ENCODE data around the gene MXRA7. TPM values are rescaled to one million over a fixed set of nuclear protein-coding genes. Genes with fewer than 3 reads are reported as not detected.
A peak's percentile ranks its signal among the peaks of the same experiment; 100 is the strongest.

MXRA7 gene
- total and polyA plus RNA-seq, 7 experiments from 2014 or later: 1.8 to 7.5 (median 2.7) TPM

- intact Hi-C loops (cut with micrococcal nuclease): loop anchor here (1.0 to 2.0 kb wide), 4 partner anchors 39 to 158 kb away; partner anchors contain the start of gene ST6GALNAC1 (in 1 of the 2)
- ATAC-seq (peak; percentile 80), DNase-seq (peak; percentile 37 to 78 (median 67))
- Mint-ChIP-seq H3K36me3 (no peaks in the 10 kb centered on the region), H3K4me3 (no peak overlapping the region), H3K4me1 (peaks cover 0 to 12% (median 5%) of the 10 kb centered on the region in 7 donors), H3K27me3 (peaks cover 0 to 6% (median 0%) of the 10 kb centered on the region in 5 donors), H3K9me3 (no peaks in the 10 kb centered on the region), H3K27ac (peak overlapping the region in 4 of 9 donors; percentile 18 to 74 (median 28))
- Histone ChIP-seq H3K27me3 (ENCODE audit: control insufficient read depth in 2 of 2, insufficient read depth in 2 of 2, low read length in 2 of 2) (no peaks in the 10 kb centered on the region), H3K9me3 (ENCODE audit: control insufficient read depth in 2 of 3, low read length in 3 of 3) (no peaks in the 10 kb centered on the region), H3K4me3 (ENCODE audit: low read length) (no peak overlapping the region), H3K4me1 (ENCODE audit: control insufficient read depth in 2 of 2, insufficient read depth in 2 of 2, low read length in 2 of 2) (peaks cover 14 to 25% of the 10 kb centered on the region in 2 donors), H3K27ac (ENCODE audit: low read depth, low read length) (no peak overlapping the region), H3K36me3 (ENCODE audit: control insufficient read depth in 2 of 3, insufficient read depth in 3 of 3, low read length in 3 of 3) (no peaks in the 10 kb centered on the region)
- ChIA-PET POLR2A (interaction anchor here (0.5 to 1.5 kb wide), 3 partner anchors 9 to 123 kb away, joined by 3 to 6 read pairs (median 6); no protein-coding TSS in a partner anchor), CTCF (interaction anchor here (0.5 to 3.2 kb wide), 19 partner anchors 14 to 379 kb away, joined by 3 to 27 read pairs (median 4); no protein-coding TSS in a partner anchor)
Measured at GRCh38 chr17:76681222-76682137, 29.3 kb downstream of the MXRA7 start.

GRCh38 chr17:76679239-76679638 is 31.5 kb downstream of the MXRA7 start:
- Mint-ChIP-seq H3K27ac (peak overlapping the region in 1 of 9 donors; percentile 25), H3K27me3 (peaks cover 0 to 6% (median 0%) of the 10 kb centered on the region in 5 donors), H3K4me3 (no peak overlapping the region), H3K4me1 (peaks cover 0 to 12% (median 5%) of the 10 kb centered on the region in 7 donors), H3K36me3 (peaks cover 0 to 2% (median 0%) of the 10 kb centered on the region in 5 donors), H3K9me3 (no peaks in the 10 kb centered on the region)
- Histone ChIP-seq H3K27ac (ENCODE audit: low read depth, low read length) (no peak overlapping the region), H3K36me3 (ENCODE audit: control insufficient read depth in 2 of 3, insufficient read depth in 3 of 3, low read length in 3 of 3) (no peaks in the 10 kb centered on the region), H3K9me3 (ENCODE audit: control insufficient read depth in 2 of 3, low read length in 3 of 3) (no peaks in the 10 kb centered on the region), H3K4me1 (ENCODE audit: control insufficient read depth in 2 of 2, insufficient read depth in 2 of 2, low read length in 2 of 2) (peaks cover 14 to 25% of the 10 kb centered on the region in 2 donors), H3K27me3 (ENCODE audit: control insufficient read depth in 2 of 2, insufficient read depth in 2 of 2, low read length in 2 of 2) (no peaks in the 10 kb centered on the region), H3K4me3 (ENCODE audit: low read length) (no peak overlapping the region)
- ChIA-PET CTCF (interaction anchor here (1.2 kb wide), 1 partner anchor 156 kb away, joined by 6 read pairs; no protein-coding TSS in a partner anchor), POLR2A (interaction anchor here (0.8 kb wide), 1 partner anchor 57 kb away, joined by 3 read pairs; no protein-coding TSS in a partner anchor)
- DNase-seq (no peak), ATAC-seq (no peak)
- intact Hi-C loops (cut with micrococcal nuclease): loop anchor here (10.0 kb wide), 2 partner anchors 224 to 534 kb away; partner anchors contain the start of genes FOXJ1 (in 1 of the 2) and UBE2O (in 1 of the 2)

DNA sequence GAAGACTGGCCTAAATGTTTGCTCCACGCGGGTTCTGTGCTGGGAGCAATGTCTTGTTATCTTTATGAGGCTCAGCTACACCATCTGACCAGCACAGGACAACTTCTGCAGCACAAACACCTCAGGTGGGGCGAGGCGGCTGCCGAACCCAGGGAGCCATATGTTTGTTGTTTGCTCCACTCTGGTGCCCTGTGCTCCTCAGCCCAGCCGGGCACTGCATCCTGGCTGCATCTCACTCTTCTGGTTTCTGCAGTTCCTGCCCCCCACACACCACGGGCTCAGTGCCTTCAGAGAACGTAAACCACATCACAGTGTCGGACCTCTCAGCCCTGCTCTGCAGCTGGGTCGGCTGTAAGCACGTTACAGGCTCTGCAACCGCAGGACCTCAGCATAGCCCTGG is 32.4 kb downstream of the MXRA7 start:
- peaks cover 3 to 12% (median 5%) of the 10 kb centered on the region in 7 donors for H3K4me1 Mint-ChIP-seq
- no peak overlapping the region for H3K27ac Mint-ChIP-seq
- H3K27ac ChIP-seq (ENCODE audit: low read depth, low read length): no peak overlapping the region
- peaks cover 0 to 2% (median 0%) of the 10 kb centered on the region in 5 donors for H3K36me3 Mint-ChIP-seq
- H3K27me3 Mint-ChIP-seq: peaks cover 0 to 6% (median 0%) of the 10 kb centered on the region in 5 donors
- peak in 2 of 9 donors; percentile 9 to 21 for DNase-seq
- H3K9me3 Mint-ChIP-seq: no peaks in the 10 kb centered on the region
- H3K4me3 ChIP-seq (ENCODE audit: low read length): peak overlapping the region; percentile 24
- intact Hi-C loops (cut with micrococcal nuclease): loop anchor here (10.0 kb wide), 2 partner anchors 224 to 534 kb away; partner anchors contain the start of genes FOXJ1 (in 1 of the 2) and UBE2O (in 1 of the 2)
- peaks cover 14 to 25% of the 10 kb centered on the region in 2 donors for H3K4me1 ChIP-seq (ENCODE audit: control insufficient read depth in 2 of 2, insufficient read depth in 2 of 2, low read length in 2 of 2)
- no peaks in the 10 kb centered on the region for H3K9me3 ChIP-seq (ENCODE audit: control insufficient read depth in 2 of 3, low read length in 3 of 3)
- no peaks in the 10 kb centered on the region for H3K36me3 ChIP-seq (ENCODE audit: control insufficient read depth in 2 of 3, insufficient read depth in 3 of 3, low read length in 3 of 3)
- no peak overlapping the region for H3K4me3 Mint-ChIP-seq
- CTCF ChIA-PET: interaction anchor here (0.7 to 1.2 kb wide), 3 partner anchors 14 to 155 kb away, joined by 3 to 6 read pairs (median 3); no protein-coding TSS in a partner anchor
- H3K27me3 ChIP-seq (ENCODE audit: control insufficient read depth in 2 of 2, insufficient read depth in 2 of 2, low read length in 2 of 2): no peaks in the 10 kb centered on the region
- peak; percentile 75 for ATAC-seq
- POLR2A ChIA-PET: interaction anchor here (1.0 to 2.0 kb wide), 2 partner anchors 51 to 56 kb away, joined by 3 to 4 read pairs; no protein-coding TSS in a partner anchor

GRCh38 chr17:76677406-76677805 is 33.4 kb downstream of the MXRA7 start:
- DNase-seq (no peak), ATAC-seq (no peak)
- Mint-ChIP-seq H3K27ac (no peak overlapping the region), H3K9me3 (no peaks in the 10 kb centered on the region), H3K4me3 (no peak overlapping the region), H3K27me3 (peaks cover 0 to 6% (median 0%) of the 10 kb centered on the region in 5 donors), H3K4me1 (peaks cover 7 to 16% (median 11%) of the 10 kb centered on the region in 7 donors), H3K36me3 (peaks cover 0 to 5% (median 0%) of the 10 kb centered on the region in 5 donors)
- no peaks in the 10 kb centered on the region for H3K27me3 ChIP-seq (ENCODE audit: control insufficient read depth in 2 of 2, insufficient read depth in 2 of 2, low read length in 2 of 2)
- intact Hi-C loops (cut with micrococcal nuclease): loop anchor here (10.0 kb wide), 2 partner anchors 223 to 533 kb away; partner anchors contain the start of genes FOXJ1 (in 1 of the 2) and UBE2O (in 1 of the 2)
- peaks cover 20 to 31% of the 10 kb centered on the region in 2 donors for H3K4me1 ChIP-seq (ENCODE audit: control insufficient read depth in 2 of 2, insufficient read depth in 2 of 2, low read length in 2 of 2)
- H3K27ac ChIP-seq (ENCODE audit: low read depth, low read length): no peak overlapping the region
- ChIA-PET POLR2A (interaction anchor here (2.0 kb wide), 1 partner anchor 57 kb away, joined by 4 read pairs; no protein-coding TSS in a partner anchor), CTCF (interaction anchor here (0.8 to 1.1 kb wide), 3 partner anchors 25 to 119 kb away, joined by 3 to 5 read pairs (median 3); no protein-coding TSS in a partner anchor)
- H3K9me3 ChIP-seq (ENCODE audit: control insufficient read depth in 2 of 3, low read length in 3 of 3): no peaks in the 10 kb centered on the region
- H3K36me3 ChIP-seq (ENCODE audit: control insufficient read depth in 2 of 3, insufficient read depth in 3 of 3, low read length in 3 of 3): no peaks in the 10 kb centered on the region
- H3K4me3 ChIP-seq (ENCODE audit: low read length): no peak overlapping the region

- ChIA-PET CTCF (no interaction called here), POLR2A (interaction anchor here (0.6 to 2.0 kb wide), 2 partner anchors 57 to 802 kb away, joined by 3 to 4 read pairs; no protein-coding TSS in a partner anchor)
- H3K27me3 ChIP-seq (ENCODE audit: control insufficient read depth in 2 of 2, insufficient read depth in 2 of 2, low read length in 2 of 2): no peaks in the 10 kb centered on the region
- Mint-ChIP-seq H3K27ac (no peak overlapping the region), H3K27me3 (peaks cover 0 to 6% (median 0%) of the 10 kb centered on the region in 5 donors), H3K4me1 (peaks cover 7 to 19% (median 15%) of the 10 kb centered on the region in 7 donors), H3K36me3 (peaks cover 0 to 5% (median 0%) of the 10 kb centered on the region in 5 donors), H3K9me3 (no peaks in the 10 kb centered on the region), H3K4me3 (no peak overlapping the region)
- no peak overlapping the region for H3K4me3 ChIP-seq (ENCODE audit: low read length)
- ATAC-seq (no peak), DNase-seq (no peak)
- no peak overlapping the region for H3K27ac ChIP-seq (ENCODE audit: low read depth, low read length)
- no peaks in the 10 kb centered on the region for H3K36me3 ChIP-seq (ENCODE audit: control insufficient read depth in 2 of 3, insufficient read depth in 3 of 3, low read length in 3 of 3)
- H3K9me3 ChIP-seq (ENCODE audit: control insufficient read depth in 2 of 3, low read length in 3 of 3): no peaks in the 10 kb centered on the region
- peaks cover 21 to 31% of the 10 kb centered on the region in 2 donors for H3K4me1 ChIP-seq (ENCODE audit: control insufficient read depth in 2 of 2, insufficient read depth in 2 of 2, low read length in 2 of 2)
- intact Hi-C loops (cut with micrococcal nuclease): loop anchor here (10.0 kb wide), 2 partner anchors 222 to 532 kb away; partner anchors contain the start of genes FOXJ1 (in 1 of the 2) and UBE2O (in 1 of the 2)
Measured at GRCh38 chr17:76676629-76677028, 34.1 kb downstream of the MXRA7 start.

DNA sequence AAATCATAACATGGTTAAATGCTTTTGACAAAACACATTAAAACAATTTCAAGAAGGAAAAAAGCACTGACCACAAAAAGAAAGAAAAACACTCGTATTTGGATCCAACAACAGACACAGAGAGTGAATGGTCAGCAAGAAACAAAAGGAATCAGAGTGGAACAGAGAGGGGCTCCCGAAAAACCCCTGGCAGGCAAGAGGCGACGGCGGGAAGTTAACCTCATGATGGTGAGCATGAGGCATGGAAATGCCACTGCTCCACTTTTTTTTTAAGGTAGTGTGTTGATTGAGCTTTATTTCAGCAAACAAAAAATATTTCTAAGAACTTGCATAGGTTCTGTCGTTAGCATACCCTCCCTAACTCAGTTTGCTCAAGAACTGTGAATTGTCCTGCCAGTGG is 35.1 kb downstream of the MXRA7 start:
- Mint-ChIP-seq H3K9me3 (peaks cover 0 to 2% (median 0%) of the 10 kb centered on the region in 11 donors), H3K36me3 (peaks cover 0 to 8% (median 0%) of the 10 kb centered on the region in 5 donors), H3K4me1 (peaks cover 16 to 28% (median 21%) of the 10 kb centered on the region in 7 donors), H3K27ac (no peak overlapping the region), H3K4me3 (no peak overlapping the region), H3K27me3 (peaks cover 0 to 2% (median 0%) of the 10 kb centered on the region in 5 donors)
- ChIA-PET CTCF (interaction anchor here (1.2 kb wide), 1 partner anchor 52 kb away, joined by 5 read pairs; no protein-coding TSS in a partner anchor), POLR2A (interaction anchor here (1.2 kb wide), 1 partner anchor 118 kb away, joined by 3 read pairs; no protein-coding TSS in a partner anchor)
- intact Hi-C loops (cut with micrococcal nuclease): loop anchor here (10.0 kb wide), 2 partner anchors 221 to 531 kb away; partner anchors contain the start of genes FOXJ1 (in 1 of the 2) and UBE2O (in 1 of the 2)
- Histone ChIP-seq H3K9me3 (ENCODE audit: control insufficient read depth in 2 of 3, low read length in 3 of 3) (no peaks in the 10 kb centered on the region), H3K4me1 (ENCODE audit: control insufficient read depth in 2 of 2, insufficient read depth in 2 of 2, low read length in 2 of 2) (peaks cover 30 to 36% of the 10 kb centered on the region in 2 donors), H3K27ac (ENCODE audit: low read depth, low read length) (no peak overlapping the region), H3K36me3 (ENCODE audit: control insufficient read depth in 2 of 3, insufficient read depth in 3 of 3, low read length in 3 of 3) (no peaks in the 10 kb centered on the region), H3K27me3 (ENCODE audit: control insufficient read depth in 2 of 2, insufficient read depth in 2 of 2, low read length in 2 of 2) (no peaks in the 10 kb centered on the region), H3K4me3 (ENCODE audit: low read length) (no peak overlapping the region)
- ATAC-seq (no peak), DNase-seq (no peak)
